Measurements from ENCODE around the gene APBB2. TPM values are rescaled to one million over a fixed set of nuclear protein-coding genes. Genes with fewer than 3 reads are reported as not detected.

APBB2 gene
- total RNA-seq, 2 donors from 2014 or later = 0.60 to 0.65 TPM

- no peak for DNase-seq
- Mint-ChIP-seq H3K4me3 (no peak overlapping the region), H3K4me1 (no peaks in the 10 kb centered on the region), H3K36me3 (ENCODE audit: low read depth) (no peaks in the 10 kb centered on the region), H3K27ac (no peak overlapping the region), H3K27me3 (no peaks in the 10 kb centered on the region)
- H3K9me3 ChIP-seq (ENCODE audit: control insufficient read depth, low read length, poor library complexity, severe bottlenecking) = no peaks in the 10 kb centered on the region
- ATAC-seq = no peak
Measured at GRCh38 chr4:41143311-41144039, 70.9 kb downstream of the APBB2 start.

GRCh38 chr4:41142376-41143310, 71.7 kb downstream of the APBB2 start:
- no peaks in the 10 kb centered on the region for H3K4me1 Mint-ChIP-seq
- ATAC-seq (no peak), DNase-seq (no peak)
- H3K4me3 Mint-ChIP-seq = no peak overlapping the region
- no peak overlapping the region for H3K27ac Mint-ChIP-seq
- no peaks in the 10 kb centered on the region for H3K9me3 ChIP-seq (ENCODE audit: control insufficient read depth, low read length, poor library complexity, severe bottlenecking)
- no peaks in the 10 kb centered on the region for H3K27me3 Mint-ChIP-seq
- no peaks in the 10 kb centered on the region for H3K36me3 Mint-ChIP-seq (ENCODE audit: low read depth)

- no peak overlapping the region for H3K27ac Mint-ChIP-seq
- no peaks in the 10 kb centered on the region for H3K27me3 Mint-ChIP-seq
- H3K4me1 Mint-ChIP-seq = no peaks in the 10 kb centered on the region
- no peak for ATAC-seq
- DNase-seq = no peak
- H3K9me3 ChIP-seq (ENCODE audit: control insufficient read depth, low read length, poor library complexity, severe bottlenecking) = no peaks in the 10 kb centered on the region
- no peak overlapping the region for H3K4me3 Mint-ChIP-seq
- H3K36me3 Mint-ChIP-seq (ENCODE audit: low read depth) = no peaks in the 10 kb centered on the region
Measured at GRCh38 chr4:41141900-41142299, 72.4 kb downstream of the APBB2 start.

- Mint-ChIP-seq H3K36me3 (ENCODE audit: low read depth) (no peaks in the 10 kb centered on the region), H3K4me3 (no peak overlapping the region), H3K27ac (no peak overlapping the region), H3K4me1 (no peaks in the 10 kb centered on the region), H3K27me3 (peaks cover 8% of the 10 kb centered on the region)
- H3K9me3 ChIP-seq (ENCODE audit: control insufficient read depth, low read length, poor library complexity, severe bottlenecking) = no peaks in the 10 kb centered on the region
- ATAC-seq (no peak), DNase-seq (no peak)
Measured at GRCh38 chr4:41140410-41140809, 73.9 kb downstream of the APBB2 start.

- H3K27ac Mint-ChIP-seq = no peak overlapping the region
- H3K9me3 ChIP-seq (ENCODE audit: control insufficient read depth, low read length, poor library complexity, severe bottlenecking) = no peaks in the 10 kb centered on the region
- H3K36me3 Mint-ChIP-seq (ENCODE audit: low read depth) = no peaks in the 10 kb centered on the region
- ATAC-seq (no peak), DNase-seq (no peak)
- H3K4me3 Mint-ChIP-seq = no peak overlapping the region
- H3K4me1 Mint-ChIP-seq = no peaks in the 10 kb centered on the region
- H3K27me3 Mint-ChIP-seq = peaks cover 8% of the 10 kb centered on the region
Measured at GRCh38 chr4:41137879-41138278, 76.5 kb downstream of the APBB2 start.

- no peak overlapping the region for H3K4me3 Mint-ChIP-seq
- no peaks in the 10 kb centered on the region for H3K9me3 ChIP-seq (ENCODE audit: control insufficient read depth, low read length, poor library complexity, severe bottlenecking)
- H3K27ac Mint-ChIP-seq = no peak overlapping the region
- H3K4me1 Mint-ChIP-seq = no peaks in the 10 kb centered on the region
- no peak for DNase-seq
- no peak for ATAC-seq
- H3K27me3 Mint-ChIP-seq = peaks cover 8% of the 10 kb centered on the region
- no peaks in the 10 kb centered on the region for H3K36me3 Mint-ChIP-seq (ENCODE audit: low read depth)
Measured at GRCh38 chr4:41136456-41136855, 77.9 kb downstream of the APBB2 start.

GRCh38 chr4:41135801-41136200, 78.5 kb downstream of the APBB2 start:
- ATAC-seq = no peak
- Mint-ChIP-seq H3K27ac (no peak overlapping the region), H3K4me1 (no peaks in the 10 kb centered on the region), H3K4me3 (no peak overlapping the region), H3K36me3 (ENCODE audit: low read depth) (no peaks in the 10 kb centered on the region), H3K27me3 (peaks cover 10% of the 10 kb centered on the region)
- no peaks in the 10 kb centered on the region for H3K9me3 ChIP-seq (ENCODE audit: control insufficient read depth, low read length, poor library complexity, severe bottlenecking)
- no peak for DNase-seq

- Mint-ChIP-seq H3K4me3 (no peak overlapping the region), H3K36me3 (ENCODE audit: low read depth) (no peaks in the 10 kb centered on the region), H3K27ac (no peak overlapping the region)
Measured at GRCh38 chr4:41134581-41134980, 79.8 kb downstream of the APBB2 start.

GRCh38 chr4:41133454-41134018, 80.8 kb downstream of the APBB2 start:
- no peaks in the 10 kb centered on the region for H3K36me3 Mint-ChIP-seq (ENCODE audit: low read depth)
- ATAC-seq (no peak), DNase-seq (no peak)
- no peaks in the 10 kb centered on the region for H3K4me1 Mint-ChIP-seq
- no peak overlapping the region for H3K27ac Mint-ChIP-seq
- H3K4me3 Mint-ChIP-seq = no peak overlapping the region
- peaks cover 14% of the 10 kb centered on the region for H3K27me3 Mint-ChIP-seq
- no peaks in the 10 kb centered on the region for H3K9me3 ChIP-seq (ENCODE audit: control insufficient read depth, low read length, poor library complexity, severe bottlenecking)

More at GRCh38 chr4:41134581-41134980, 79.8 kb downstream of the APBB2 start:
- ATAC-seq = no peak
- Mint-ChIP-seq H3K27me3 (peaks cover 14% of the 10 kb centered on the region), H3K4me1 (no peaks in the 10 kb centered on the region)
- H3K9me3 ChIP-seq (ENCODE audit: control insufficient read depth, low read length, poor library complexity, severe bottlenecking) = no peaks in the 10 kb centered on the region
- DNase-seq = no peak

- Mint-ChIP-seq H3K4me1 (no peaks in the 10 kb centered on the region), H3K36me3 (ENCODE audit: low read depth) (no peaks in the 10 kb centered on the region), H3K4me3 (no peak overlapping the region), H3K27me3 (peaks cover 14% of the 10 kb centered on the region), H3K27ac (no peak overlapping the region)
- DNase-seq = no peak
- H3K9me3 ChIP-seq (ENCODE audit: control insufficient read depth, low read length, poor library complexity, severe bottlenecking) = no peaks in the 10 kb centered on the region
- no peak for ATAC-seq
Measured at GRCh38 chr4:41132055-41132683, 82.2 kb downstream of the APBB2 start.

- Mint-ChIP-seq H3K27me3 (peaks cover 6% of the 10 kb centered on the region), H3K4me1 (no peaks in the 10 kb centered on the region), H3K4me3 (no peak overlapping the region), H3K27ac (no peak overlapping the region), H3K36me3 (ENCODE audit: low read depth) (no peaks in the 10 kb centered on the region)
- DNase-seq (no peak), ATAC-seq (no peak)
- no peaks in the 10 kb centered on the region for H3K9me3 ChIP-seq (ENCODE audit: control insufficient read depth, low read length, poor library complexity, severe bottlenecking)
Measured at GRCh38 chr4:41129936-41130440, 84.4 kb downstream of the APBB2 start.

GRCh38 chr4:41129128-41129754, 85.1 kb downstream of the APBB2 start:
- no peak for ATAC-seq
- Mint-ChIP-seq H3K36me3 (ENCODE audit: low read depth) (no peaks in the 10 kb centered on the region), H3K4me1 (no peaks in the 10 kb centered on the region)

More at GRCh38 chr4:41129128-41129754, 85.1 kb downstream of the APBB2 start:
- no peak overlapping the region for H3K4me3 Mint-ChIP-seq
- H3K27me3 Mint-ChIP-seq = peaks cover 6% of the 10 kb centered on the region
- H3K27ac Mint-ChIP-seq = no peak overlapping the region
- no peak for DNase-seq
- H3K9me3 ChIP-seq (ENCODE audit: control insufficient read depth, low read length, poor library complexity, severe bottlenecking) = no peaks in the 10 kb centered on the region
